Esophagus muscularis mucosa (tissue), 4 donors: ENCODE data around the gene LTA4H. TPM values are rescaled to one million over a fixed set of nuclear protein-coding genes. Genes with fewer than 3 reads are reported as not detected.

Source experiments
- DNase-seq: peaks from one replicate; pipeline ENCODE4 v3.0.0-alpha.2; 2017; ENCODE audit errors: extremely low spot score
- H3K27ac ChIP-seq, 4 donors: fragments of 200-600 bp; sonication (generic); replicated peaks in 1 of 4; 1 replicate in 3 of 4; 2 replicates in 1 of 4; pipeline ENCODE4 v1.5.1; 2016 to 2019; ENCODE audit warnings: mild to moderate bottlenecking in 1 of 4
- H3K27me3 ChIP-seq, 4 donors: fragments of 200-600 bp; sonication (generic); one replicate each; pipeline versions ENCODE4 v1.5.1 to v1.6.0; 2016 to 2019
- H3K36me3 ChIP-seq, 4 donors: fragments of 200-600 bp; sonication (generic); one replicate each; pipeline ENCODE4 v1.5.1; 2016 to 2019
- H3K4me1 ChIP-seq, 4 donors: fragments of 200-600 bp; sonication (generic); one replicate each; pipeline ENCODE4 v1.5.1; 2016 to 2019
- H3K4me3 ChIP-seq, 4 donors: fragments of 200-600 bp; sonication (generic); 1 replicate in 2 of 4; 2 replicates in 2 of 4; pipeline ENCODE4 v1.5.1; 2016 to 2019; ENCODE audit warnings: mild to moderate bottlenecking in 4 of 4, moderate library complexity in 1 of 4
- H3K9me3 ChIP-seq, 4 donors: fragments of 200-600 bp; sonication (generic); 1 replicate in 3 of 4; 2 replicates in 1 of 4; pipeline ENCODE4 v1.5.1; 2016 to 2019
- EP300 ChIP-seq: sonication (generic); formaldehyde crosslinking; IDR thresholded peaks from one replicate; pipeline ENCODE4 v1.6.1; 2017; ENCODE audit warnings: antibody characterized with exemption
- POLR2A ChIP-seq: fragments of 450-650 bp; IDR thresholded peaks from one replicate; pipeline ENCODE4 v1.6.1; 2017; ENCODE audit warnings: antibody characterized with exemption, moderate library complexity, mild to moderate bottlenecking, low read depth
- POLR2AphosphoS5 ChIP-seq, 2 donors: sonication (generic); formaldehyde crosslinking; IDR thresholded peaks; one replicate each; pipeline ENCODE4 v1.6.1; 2017; ENCODE audit warnings: antibody characterized with exemption in 2 of 2
- WGBS: methylation state at CpG from one replicate; pipeline ENCODE4 v1.1.5; 2018; 5-methylcytosine and 5-hydroxymethylcytosine counted together
- intact Hi-C: fragments of 100-400 bp; cut with DNase I; formaldehyde crosslinking; loops from one replicate; pipeline ENCODE4 v1.15.1; 2023
- total RNA-seq, 4 donors: library from RNA; depleted of rRNA; stranded (reverse); fragments of >200 nt; gene quantifications; one replicate each; pipeline versions ENCODE4 v1.1.0 to v1.2.1, GENCODE V29; 2016
- TF ChIP-seq, protein P1 (sequence below), 3 experiments: fragments of 200-600 bp in 2 of 3; fragments of 450-650 bp in 1 of 3; sonication (generic) in 2 of 3; IDR thresholded peaks; one replicate each; pipeline ENCODE4 v1.5.1; 2017 to 2019; ENCODE audit warnings: antibody characterized with exemption in 3 of 3, mild to moderate bottlenecking in 2 of 3, moderate library complexity in 1 of 3

LTA4H gene
- total RNA-seq, 4 donors from 2014 or later: 47.8 to 75.0 (median 64.5) TPM

DNA sequence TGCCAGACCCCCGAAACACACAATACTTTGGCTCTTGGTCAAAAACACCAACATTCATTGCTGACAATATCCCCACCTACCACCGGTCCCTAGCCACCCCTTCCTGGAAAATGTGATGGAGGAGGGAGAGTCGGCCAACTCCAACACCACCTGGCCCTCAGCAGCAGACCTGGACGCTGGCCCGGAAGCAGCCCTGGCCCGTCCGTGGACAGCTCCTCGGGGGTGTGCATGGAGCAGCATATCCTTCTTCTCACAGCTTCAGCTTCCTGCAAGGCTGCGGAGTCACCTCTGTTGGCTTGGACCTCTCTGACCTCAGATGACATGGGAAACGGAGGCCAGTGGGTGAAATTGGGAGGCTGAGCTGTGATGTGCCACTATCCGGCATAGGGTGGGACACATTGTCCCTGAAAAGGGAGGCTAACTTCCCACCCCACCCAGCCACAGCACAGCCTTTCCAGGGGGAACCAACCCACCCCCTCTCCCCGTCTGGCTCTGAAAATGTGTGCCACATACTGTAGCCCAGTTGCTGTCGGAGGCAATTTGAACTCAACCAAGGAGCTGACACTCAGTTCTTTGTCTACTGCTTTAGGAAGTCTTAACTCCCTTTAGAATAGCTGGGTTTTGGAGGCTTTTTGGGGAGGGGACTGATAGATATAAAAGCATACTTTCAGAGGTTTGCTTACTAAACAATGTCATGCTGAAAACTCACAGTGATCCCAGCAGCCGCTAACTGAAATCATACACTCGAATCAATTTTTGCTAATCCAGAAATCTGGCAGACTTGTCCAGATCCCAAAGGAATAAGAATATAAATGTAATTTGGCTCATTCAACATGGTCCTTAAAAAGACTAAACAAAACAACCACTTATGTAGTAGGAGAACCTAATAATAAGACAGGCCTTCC is 43.1 kb upstream of the LTA4H start:
- Histone ChIP-seq H3K27ac (peak overlapping the region; percentile 14 to 65 (median 49)), H3K9me3 (no peaks in the 10 kb centered on the region), H3K36me3 (no peaks in the 10 kb centered on the region), H3K4me1 (peaks cover 13 to 25% (median 19%) of the 10 kb centered on the region in 4 donors), H3K4me3 (no peak overlapping the region), H3K27me3 (no peaks in the 10 kb centered on the region)
- WGBS: 15% methylated on average over 14 of the region's 15 CpGs
- DNase-seq: no peak
- intact Hi-C loops: no loop called here
- TF ChIP-seq, protein P1, sequence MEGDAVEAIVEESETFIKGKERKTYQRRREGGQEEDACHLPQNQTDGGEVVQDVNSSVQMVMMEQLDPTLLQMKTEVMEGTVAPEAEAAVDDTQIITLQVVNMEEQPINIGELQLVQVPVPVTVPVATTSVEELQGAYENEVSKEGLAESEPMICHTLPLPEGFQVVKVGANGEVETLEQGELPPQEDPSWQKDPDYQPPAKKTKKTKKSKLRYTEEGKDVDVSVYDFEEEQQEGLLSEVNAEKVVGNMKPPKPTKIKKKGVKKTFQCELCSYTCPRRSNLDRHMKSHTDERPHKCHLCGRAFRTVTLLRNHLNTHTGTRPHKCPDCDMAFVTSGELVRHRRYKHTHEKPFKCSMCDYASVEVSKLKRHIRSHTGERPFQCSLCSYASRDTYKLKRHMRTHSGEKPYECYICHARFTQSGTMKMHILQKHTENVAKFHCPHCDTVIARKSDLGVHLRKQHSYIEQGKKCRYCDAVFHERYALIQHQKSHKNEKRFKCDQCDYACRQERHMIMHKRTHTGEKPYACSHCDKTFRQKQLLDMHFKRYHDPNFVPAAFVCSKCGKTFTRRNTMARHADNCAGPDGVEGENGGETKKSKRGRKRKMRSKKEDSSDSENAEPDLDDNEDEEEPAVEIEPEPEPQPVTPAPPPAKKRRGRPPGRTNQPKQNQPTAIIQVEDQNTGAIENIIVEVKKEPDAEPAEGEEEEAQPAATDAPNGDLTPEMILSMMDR (IDR thresholded peaks at IDR 0.05): no peak
- TF ChIP-seq POLR2A (no peak), POLR2AphosphoS5 (IDR thresholded peaks at IDR 0.05) (peak; percentile 56 to 71)

DNA sequence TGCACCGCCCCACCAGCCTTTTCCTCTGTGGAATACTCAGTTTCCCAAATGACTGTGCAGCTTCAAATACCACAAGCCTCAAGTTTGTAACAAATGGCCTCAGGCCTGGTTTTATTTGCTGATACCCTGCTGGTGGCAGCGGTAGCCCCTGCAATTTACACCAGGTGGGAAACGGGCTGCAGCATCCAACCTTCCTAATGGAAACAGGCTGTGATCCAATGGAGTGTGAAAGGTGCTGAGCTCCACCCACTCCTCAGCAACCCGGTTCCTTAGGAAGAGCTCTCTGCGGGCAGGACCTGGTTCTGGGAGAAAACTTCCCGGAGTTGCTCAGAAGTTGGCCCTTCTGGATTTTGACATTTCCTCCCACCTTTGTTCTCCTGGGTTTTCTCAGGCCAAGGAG is 41.7 kb upstream of the LTA4H start:
- 96% methylated on average over 4 of the region's 6 CpGs for WGBS
- intact Hi-C loops: no loop called here
- no peak for DNase-seq
- TF ChIP-seq EP300: no peak
- TF ChIP-seq, protein P1 (IDR thresholded peaks at IDR 0.05): no peak
- TF ChIP-seq POLR2AphosphoS5 (IDR thresholded peaks at IDR 0.05): no peak
- TF ChIP-seq POLR2A: no peak
- no peaks in the 10 kb centered on the region for H3K27me3 ChIP-seq
- H3K4me1 ChIP-seq: peaks cover 13 to 29% (median 23%) of the 10 kb centered on the region in 4 donors
- no peak overlapping the region for H3K4me3 ChIP-seq
- no peaks in the 10 kb centered on the region for H3K36me3 ChIP-seq
- H3K9me3 ChIP-seq: no peaks in the 10 kb centered on the region
- H3K27ac ChIP-seq: no peak overlapping the region

DNA sequence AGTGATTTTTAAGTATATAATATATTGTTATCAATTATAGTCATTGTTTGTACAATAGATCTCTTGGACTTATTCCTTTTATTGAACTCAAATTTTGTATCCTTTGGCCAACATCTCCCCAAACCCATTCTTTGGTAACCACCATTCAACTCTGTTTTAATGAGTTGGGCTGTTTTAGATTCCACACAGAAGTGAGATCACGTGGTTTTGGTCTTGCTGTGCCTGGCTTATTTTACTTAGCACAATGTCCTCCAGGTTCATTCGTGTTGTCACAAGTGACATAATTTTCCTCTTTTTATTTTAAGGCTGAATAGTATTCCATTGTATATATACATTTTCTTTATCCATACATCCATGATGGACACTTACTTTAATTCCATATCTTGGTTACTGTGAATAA is 40.2 kb upstream of the LTA4H start:
- H3K4me1 ChIP-seq: peaks cover 13 to 30% (median 26%) of the 10 kb centered on the region in 4 donors
- H3K4me3 ChIP-seq: no peak overlapping the region
- no peak overlapping the region for H3K27ac ChIP-seq
- intact Hi-C loops: no loop called here
- 79% methylated on average over 2 of the region's 2 CpGs for WGBS
- no peaks in the 10 kb centered on the region for H3K9me3 ChIP-seq
- H3K36me3 ChIP-seq: no peaks in the 10 kb centered on the region
- TF ChIP-seq EP300: no peak
- TF ChIP-seq, protein P1 (IDR thresholded peaks at IDR 0.05): no peak
- TF ChIP-seq POLR2AphosphoS5 (IDR thresholded peaks at IDR 0.05): no peak
- TF ChIP-seq POLR2A: no peak
- H3K27me3 ChIP-seq: no peaks in the 10 kb centered on the region
- no peak for DNase-seq

DNA sequence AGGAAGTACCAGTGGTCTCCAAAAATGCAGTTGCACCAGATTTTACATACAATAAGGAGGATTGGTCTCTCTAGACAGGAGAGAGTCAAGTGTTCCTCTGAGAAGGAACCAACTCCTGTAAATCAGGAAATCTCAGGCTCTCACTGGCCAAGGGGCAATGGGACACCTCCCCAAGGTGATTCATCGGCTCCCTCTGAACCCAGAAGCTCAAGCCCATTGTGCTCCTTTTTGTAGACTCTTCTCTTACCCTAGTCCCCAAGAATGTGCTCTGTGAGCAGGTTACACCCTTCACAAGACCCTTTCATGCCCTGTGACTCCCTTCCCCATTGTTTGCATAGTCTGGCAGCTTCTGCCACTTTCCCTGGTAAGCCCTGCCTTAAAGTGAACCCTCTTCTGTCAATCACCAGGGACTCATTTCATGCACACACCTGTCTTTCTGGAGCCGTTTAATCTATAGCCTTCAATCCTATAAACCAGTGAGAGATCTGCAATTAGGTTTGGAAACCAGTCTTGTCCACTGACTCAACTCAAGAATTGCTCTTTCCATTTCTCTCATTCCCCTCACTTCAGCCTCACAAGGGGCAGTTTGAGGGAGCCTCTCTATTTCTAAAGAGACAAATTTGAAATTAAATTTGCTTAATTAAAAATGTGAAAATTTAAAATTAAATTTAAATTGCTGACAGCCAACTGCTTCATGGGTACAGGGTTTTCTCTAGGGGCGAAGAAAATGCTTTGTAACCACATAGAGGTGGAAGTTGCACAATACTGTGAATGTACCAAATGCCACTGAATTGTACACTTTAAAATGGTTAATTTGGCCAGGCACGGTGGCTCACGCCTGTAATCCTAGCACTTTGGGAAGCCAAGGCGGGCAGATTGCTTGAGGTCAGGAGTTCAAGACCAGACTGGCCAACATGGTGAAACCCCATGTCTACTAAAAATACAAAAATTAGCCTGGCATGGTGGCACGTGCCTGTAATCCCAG is 38.3 kb upstream of the LTA4H start:
- peaks cover 4 to 21% (median 16%) of the 10 kb centered on the region in 4 donors for H3K4me1 ChIP-seq
- H3K27me3 ChIP-seq: no peaks in the 10 kb centered on the region
- intact Hi-C loops: no loop called here
- no peak overlapping the region for H3K27ac ChIP-seq
- no peaks in the 10 kb centered on the region for H3K9me3 ChIP-seq
- DNase-seq: no peak
- no peak for TF ChIP-seq POLR2A
- 83% methylated on average over 7 of the region's 7 CpGs for WGBS
- no peaks in the 10 kb centered on the region for H3K36me3 ChIP-seq
- H3K4me3 ChIP-seq: no peak overlapping the region
